Measurements from ENCODE around the gene CTNNA3. TPM values are rescaled to one million over a fixed set of nuclear protein-coding genes. Genes with fewer than 3 reads are reported as not detected.

Gene CTNNA3
- total RNA-seq, 6 donors from 2014 or later = 0.20 to 2.0 TPM; not detected in 4

DNA sequence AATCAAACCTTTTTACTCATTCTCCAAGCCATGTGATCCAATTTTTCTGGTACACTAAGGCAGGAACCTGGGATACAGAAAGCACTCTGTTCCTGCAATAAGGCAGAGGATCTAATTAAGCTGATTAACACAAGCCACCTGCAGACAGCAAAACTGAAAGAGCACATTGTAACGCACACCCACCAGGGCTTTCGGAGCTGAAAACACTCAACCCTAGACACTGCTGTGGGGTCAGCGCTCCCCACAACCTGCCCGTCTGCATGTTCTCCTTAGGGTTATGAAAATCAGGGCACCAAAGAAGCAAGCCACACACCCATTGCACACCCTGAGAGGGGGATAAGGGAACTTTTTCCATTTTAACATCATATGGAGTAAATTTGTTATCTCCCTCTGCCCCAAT lies 1792.4 kb downstream of the CTNNA3 start:
- H3K36me3 ChIP-seq = no peaks in the 10 kb centered on the region
- H3K9me3 ChIP-seq = no peaks in the 10 kb centered on the region
- H3K27ac ChIP-seq = no peak overlapping the region
- DNase-seq (no peak), ATAC-seq (ENCODE audit: low FRiP score in 2 of 2) (no peak)
- H3K4me3 ChIP-seq = no peak overlapping the region
- H3K27me3 ChIP-seq = no peaks in the 10 kb centered on the region
- TF ChIP-seq, protein P1, sequence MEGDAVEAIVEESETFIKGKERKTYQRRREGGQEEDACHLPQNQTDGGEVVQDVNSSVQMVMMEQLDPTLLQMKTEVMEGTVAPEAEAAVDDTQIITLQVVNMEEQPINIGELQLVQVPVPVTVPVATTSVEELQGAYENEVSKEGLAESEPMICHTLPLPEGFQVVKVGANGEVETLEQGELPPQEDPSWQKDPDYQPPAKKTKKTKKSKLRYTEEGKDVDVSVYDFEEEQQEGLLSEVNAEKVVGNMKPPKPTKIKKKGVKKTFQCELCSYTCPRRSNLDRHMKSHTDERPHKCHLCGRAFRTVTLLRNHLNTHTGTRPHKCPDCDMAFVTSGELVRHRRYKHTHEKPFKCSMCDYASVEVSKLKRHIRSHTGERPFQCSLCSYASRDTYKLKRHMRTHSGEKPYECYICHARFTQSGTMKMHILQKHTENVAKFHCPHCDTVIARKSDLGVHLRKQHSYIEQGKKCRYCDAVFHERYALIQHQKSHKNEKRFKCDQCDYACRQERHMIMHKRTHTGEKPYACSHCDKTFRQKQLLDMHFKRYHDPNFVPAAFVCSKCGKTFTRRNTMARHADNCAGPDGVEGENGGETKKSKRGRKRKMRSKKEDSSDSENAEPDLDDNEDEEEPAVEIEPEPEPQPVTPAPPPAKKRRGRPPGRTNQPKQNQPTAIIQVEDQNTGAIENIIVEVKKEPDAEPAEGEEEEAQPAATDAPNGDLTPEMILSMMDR (IDR thresholded peaks at IDR 0.05) = no peak
- no peak for TF ChIP-seq POLR2AphosphoS5 (IDR thresholded peaks at IDR 0.05)
- no peak for TF ChIP-seq POLR2A (IDR thresholded peaks at IDR 0.05)
- TF ChIP-seq EP300 (IDR thresholded peaks at IDR 0.05) = no peak
- no peaks in the 10 kb centered on the region for H3K4me1 ChIP-seq
- 94 to 96% methylated on average over 4 of the region's 4 CpGs for WGBS, 2 donors

DNA sequence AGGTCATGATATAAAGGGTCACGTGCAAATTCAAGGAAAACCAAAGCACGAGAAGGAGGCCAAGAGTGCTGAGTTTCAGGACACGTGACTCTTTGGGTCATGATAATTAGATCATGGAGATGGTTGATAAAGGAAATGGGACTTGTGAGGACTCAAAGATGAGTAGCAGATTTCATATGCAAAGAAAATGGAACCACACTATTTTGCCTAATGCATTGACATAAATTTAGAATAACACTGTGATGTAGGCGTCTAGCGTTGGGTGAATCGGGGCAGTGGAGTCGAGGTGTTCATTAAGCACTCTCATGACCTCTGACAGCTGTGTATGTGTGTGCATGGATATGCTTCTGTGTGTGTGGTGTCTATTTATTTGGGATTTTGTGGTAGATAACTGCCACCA lies 1795.7 kb downstream of the CTNNA3 start:
- Histone ChIP-seq H3K36me3 (no peaks in the 10 kb centered on the region), H3K4me1 (no peaks in the 10 kb centered on the region), H3K27me3 (no peaks in the 10 kb centered on the region), H3K4me3 (no peak overlapping the region), H3K9me3 (no peaks in the 10 kb centered on the region), H3K27ac (no peak overlapping the region)
- WGBS, 2 donors = 81 to 84% methylated on average over 7 of the region's 7 CpGs
- DNase-seq (no peak), ATAC-seq (ENCODE audit: low FRiP score in 2 of 2) (no peak)
- TF ChIP-seq, protein P1 (IDR thresholded peaks at IDR 0.05) = no peak
- TF ChIP-seq EP300 (IDR thresholded peaks at IDR 0.05) (no peak), POLR2AphosphoS5 (IDR thresholded peaks at IDR 0.05) (no peak), POLR2A (IDR thresholded peaks at IDR 0.05) (no peak)

DNA sequence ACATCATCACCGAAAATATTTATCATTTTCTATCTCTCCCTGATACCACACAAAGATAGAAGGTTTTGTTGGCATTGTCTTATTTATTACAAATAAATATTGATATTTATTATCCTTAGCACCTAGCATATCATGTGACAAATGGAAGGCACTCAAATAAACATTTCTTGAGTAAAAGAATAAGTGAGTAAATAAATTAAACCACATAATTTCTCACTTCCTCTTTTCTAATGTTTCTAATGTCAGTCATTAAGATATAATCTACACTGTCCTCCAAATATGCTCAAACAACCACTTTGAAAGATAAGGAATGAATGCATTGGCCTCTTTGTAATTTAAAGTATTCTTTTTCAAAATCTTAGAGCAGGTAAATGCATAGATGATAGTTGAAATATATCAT lies 1797.9 kb downstream of the CTNNA3 start:
- Histone ChIP-seq H3K4me1 (no peaks in the 10 kb centered on the region), H3K36me3 (no peaks in the 10 kb centered on the region), H3K27me3 (no peaks in the 10 kb centered on the region), H3K27ac (no peak overlapping the region), H3K9me3 (no peaks in the 10 kb centered on the region), H3K4me3 (no peak overlapping the region)
- TF ChIP-seq EP300 (IDR thresholded peaks at IDR 0.05) (no peak), POLR2AphosphoS5 (IDR thresholded peaks at IDR 0.05) (no peak), POLR2A (IDR thresholded peaks at IDR 0.05) (no peak)
- TF ChIP-seq, protein P1 (IDR thresholded peaks at IDR 0.05) = no peak
- no peak for DNase-seq
- WGBS, 2 donors = 84 to 89% methylated on average over 1 of the region's 1 CpG
- ATAC-seq (ENCODE audit: low FRiP score in 2 of 2) = no peak

DNA sequence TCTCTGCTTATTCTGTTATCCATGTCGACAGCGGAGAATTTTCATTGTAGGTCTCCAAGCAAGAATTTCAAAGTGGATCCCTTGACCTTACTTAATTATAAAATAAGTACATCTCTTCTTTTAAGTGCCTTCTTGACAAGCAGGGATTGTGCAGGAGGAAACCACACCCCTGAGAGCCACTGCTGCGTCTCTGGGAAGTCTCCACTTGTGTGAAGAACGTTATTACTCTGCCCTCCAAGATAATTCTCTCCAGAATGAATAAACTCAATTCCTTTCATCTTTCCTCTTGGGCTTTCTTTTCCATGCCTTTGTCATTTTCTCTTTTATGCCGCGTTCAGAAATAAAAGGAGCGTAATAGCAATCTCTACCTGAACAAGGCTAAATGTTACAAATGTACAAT lies 1801.0 kb downstream of the CTNNA3 start:
- H3K4me1 ChIP-seq = no peaks in the 10 kb centered on the region
- TF ChIP-seq, protein P1 (IDR thresholded peaks at IDR 0.05) = no peak
- TF ChIP-seq EP300 (IDR thresholded peaks at IDR 0.05) = no peak
- TF ChIP-seq POLR2A (IDR thresholded peaks at IDR 0.05) = no peak
- TF ChIP-seq POLR2AphosphoS5 (IDR thresholded peaks at IDR 0.05) = no peak
- no peak overlapping the region for H3K27ac ChIP-seq
- ATAC-seq (ENCODE audit: low FRiP score in 2 of 2) (no peak), DNase-seq (no peak)
- no peaks in the 10 kb centered on the region for H3K27me3 ChIP-seq
- H3K4me3 ChIP-seq = no peak overlapping the region
- no peaks in the 10 kb centered on the region for H3K36me3 ChIP-seq
- H3K9me3 ChIP-seq = no peaks in the 10 kb centered on the region
- 64 to 70% methylated on average over 7 of the region's 7 CpGs for WGBS, 2 donors

DNA sequence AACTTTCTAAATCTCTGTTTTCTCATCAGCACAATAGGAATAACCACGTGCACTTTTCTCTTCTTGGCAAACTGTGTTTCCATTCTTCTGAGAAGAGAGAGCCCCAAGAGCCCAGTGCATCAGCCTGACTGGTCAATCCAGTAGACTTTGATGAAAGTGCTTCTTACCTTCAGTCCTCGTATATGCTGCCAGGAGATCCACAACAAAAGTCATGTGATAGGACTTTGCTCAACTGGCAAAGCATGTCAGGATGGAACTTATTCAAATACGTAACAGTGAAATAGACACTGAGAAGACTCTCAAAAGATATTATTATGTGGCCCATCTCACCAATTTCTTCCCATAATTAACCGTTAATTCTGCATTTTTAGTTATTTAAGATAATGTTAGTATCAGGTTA lies 1801.6 kb downstream of the CTNNA3 start:
- DNase-seq (no peak), ATAC-seq (ENCODE audit: low FRiP score in 2 of 2) (no peak)
- Histone ChIP-seq H3K9me3 (no peaks in the 10 kb centered on the region), H3K36me3 (no peaks in the 10 kb centered on the region), H3K4me3 (no peak overlapping the region), H3K27me3 (no peaks in the 10 kb centered on the region), H3K4me1 (no peaks in the 10 kb centered on the region), H3K27ac (no peak overlapping the region)
- TF ChIP-seq EP300 (IDR thresholded peaks at IDR 0.05) (no peak), POLR2AphosphoS5 (IDR thresholded peaks at IDR 0.05) (no peak), POLR2A (IDR thresholded peaks at IDR 0.05) (no peak)
- TF ChIP-seq, protein P1 (IDR thresholded peaks at IDR 0.05) = no peak
- 85 to 90% methylated on average over 4 of the region's 4 CpGs for WGBS, 2 donors

All from upper lobe of left lung (tissue), 6 donors.